RPMI7951 (cell line): ENCODE measurements around the gene TMEM14C. TPM values are rescaled to one million over a fixed set of nuclear protein-coding genes. Genes with fewer than 3 reads are reported as not detected.
A peak's percentile ranks its signal among the peaks of the same experiment; 100 is the strongest.

Experiments used
- DNase-seq: peaks from one replicate; pipeline ENCODE4 v3.0.0-alpha.2; 2012; ENCODE audit warnings: low read depth
- total RNA-seq: library from RNA; depleted of rRNA; stranded (reverse); fragments of >200 nt; shearing (Covaris generic); gene quantifications from 2 replicates; pipeline ENCODE4 v1.2.3, GENCODE V29; 2014; rRNA removed

The TMEM14C gene
- total RNA-seq, 1 experiment from 2014 or later, result 238 TPM

GRCh38 chr6:10759884-10760329, 37.0 kb downstream of the TMEM14C start:
- peak; percentile 79 for DNase-seq

GRCh38 chr6:10763006-10763405, 40.1 kb downstream of the TMEM14C start:
- DNase-seq, result peak; percentile 47

GRCh38 chr6:10769419-10769818, 46.5 kb downstream of the TMEM14C start:
- DNase-seq, result no peak

GRCh38 chr6:10771371-10771894, 48.6 kb downstream of the TMEM14C start:
- no peak for DNase-seq

GRCh38 chr6:10778230-10778629, 55.4 kb downstream of the TMEM14C start:
- no peak for DNase-seq

- no peak for DNase-seq
Observed at GRCh38 chr6:10779076-10779475, 56.2 kb downstream of the TMEM14C start.

Other genes with a start within 250 kb of the TMEM14C start
- 6.2 and 7.9 TPM in 2 replicates for gene GCNT2, start 201.7 kb upstream of the TMEM14C start, total RNA-seq
- 1.7 TPM in 1 of 2 replicates, not detected in the other for gene C6orf52, start 28.5 kb upstream of the TMEM14C start, total RNA-seq
- gene PAK1IP1, start 28.1 kb upstream of the TMEM14C start, total RNA-seq, result 34.0 and 37.1 TPM in 2 replicates
- gene TMEM14B, start 24.7 kb downstream of the TMEM14C start, total RNA-seq, result 181 and 185 TPM in 2 replicates
- gene MAK, start 115.5 kb downstream of the TMEM14C start, total RNA-seq, result not detected in 2 replicates
- gene GCM2, start 159.0 kb downstream of the TMEM14C start, total RNA-seq, result not detected in 2 replicates
- gene SYCP2L, start 164.0 kb downstream of the TMEM14C start, total RNA-seq, result 0.49 and 4.9 TPM in 2 replicates